ENCODE results near the gene C4BPA. TPM values are rescaled to one million over a fixed set of nuclear protein-coding genes. Genes with fewer than 3 reads are reported as not detected.

Gene C4BPA
- total RNA-seq, 1 donor, result not detected

GRCh38 chr1:207089627-207090355 is 14.2 kb upstream of the C4BPA start:
- peak overlapping the region; percentile 41 for H3K4me3 ChIP-seq (ENCODE audit: low read depth, low read length)
- TF ChIP-seq CTCF (IDR thresholded peaks at IDR 0.05; ENCODE audit: insufficient read depth, low read depth, low read length), result no peak
- peak; percentile 57 for DNase-seq (ENCODE audit: low read depth)

GRCh38 chr1:207091200-207091908 is 12.7 kb upstream of the C4BPA start:
- no peak for TF ChIP-seq CTCF (IDR thresholded peaks at IDR 0.05; ENCODE audit: insufficient read depth, low read depth, low read length)
- no peak overlapping the region for H3K4me3 ChIP-seq (ENCODE audit: low read depth, low read length)
- DNase-seq (ENCODE audit: low read depth), result no peak

GRCh38 chr1:207093944-207094343 is 10.1 kb upstream of the C4BPA start:
- DNase-seq (ENCODE audit: low read depth), result no peak
- no peak for TF ChIP-seq CTCF (IDR thresholded peaks at IDR 0.05; ENCODE audit: insufficient read depth, low read depth, low read length)
- no peak overlapping the region for H3K4me3 ChIP-seq (ENCODE audit: low read depth, low read length)

GRCh38 chr1:207097871-207098324 is 6.1 kb upstream of the C4BPA start:
- TF ChIP-seq CTCF (IDR thresholded peaks at IDR 0.05; ENCODE audit: insufficient read depth, low read depth, low read length), result no peak
- no peak for DNase-seq (ENCODE audit: low read depth)
- no peak overlapping the region for H3K4me3 ChIP-seq (ENCODE audit: low read depth, low read length)

GRCh38 chr1:207101720-207102119 is 2.3 kb upstream of the C4BPA start:
- no peak for TF ChIP-seq CTCF (IDR thresholded peaks at IDR 0.05; ENCODE audit: insufficient read depth, low read depth, low read length)
- DNase-seq (ENCODE audit: low read depth), result no peak
- no peak overlapping the region for H3K4me3 ChIP-seq (ENCODE audit: low read depth, low read length)

- no peak overlapping the region for H3K4me3 ChIP-seq (ENCODE audit: low read depth, low read length)
- TF ChIP-seq CTCF (IDR thresholded peaks at IDR 0.05; ENCODE audit: insufficient read depth, low read depth, low read length), result no peak
- DNase-seq (ENCODE audit: low read depth), result no peak
Observed at GRCh38 chr1:207102146-207102545, 1.9 kb upstream of the C4BPA start.

Measured in fibroblast of villous mesenchyme (primary cell).